Kidney epithelial cell (primary cell): Measurements from ENCODE around the gene TTK. TPM values are rescaled to one million over a fixed set of nuclear protein-coding genes. Genes with fewer than 3 reads are reported as not detected.

Experiments
- DNase-seq: peaks from one replicate; pipeline ENCODE4 v3.0.0-alpha.2; 2010; ENCODE audit warnings: low read depth
- H3K27me3 ChIP-seq: 2 replicates; pipeline ENCODE4 v1.6.0; 2011; ENCODE audit warnings: low read length; ENCODE audit not compliant: control insufficient read depth, insufficient read depth
- H3K36me3 ChIP-seq: 2 replicates; pipeline ENCODE4 v1.5.1; 2011; ENCODE audit warnings: low read length; ENCODE audit not compliant: control insufficient read depth, insufficient read depth
- H3K4me3 ChIP-seq: 2 replicates; pipeline ENCODE4 v1.5.1; 2011; ENCODE audit warnings: low read depth, mild to moderate bottlenecking, control low read depth, low read length
- total RNA-seq: library from RNA; depleted of rRNA; stranded (reverse); fragments of >200 nt; gene quantifications from 2 replicates; pipeline ENCODE4 v1.2.3, GENCODE V29; 2015
- TF ChIP-seq, protein P1 (sequence below): IDR thresholded peaks from 2 replicates; pipeline ENCODE4 v1.5.1; 2011; ENCODE audit warnings: mild to moderate bottlenecking, moderate library complexity, low read length, control low read depth, inconsistent platforms; ENCODE audit not compliant: insufficient read depth, poor library complexity, severe bottlenecking

TTK gene
- 4.6 and 5.5 TPM in 2 replicates for total RNA-seq

DNA sequence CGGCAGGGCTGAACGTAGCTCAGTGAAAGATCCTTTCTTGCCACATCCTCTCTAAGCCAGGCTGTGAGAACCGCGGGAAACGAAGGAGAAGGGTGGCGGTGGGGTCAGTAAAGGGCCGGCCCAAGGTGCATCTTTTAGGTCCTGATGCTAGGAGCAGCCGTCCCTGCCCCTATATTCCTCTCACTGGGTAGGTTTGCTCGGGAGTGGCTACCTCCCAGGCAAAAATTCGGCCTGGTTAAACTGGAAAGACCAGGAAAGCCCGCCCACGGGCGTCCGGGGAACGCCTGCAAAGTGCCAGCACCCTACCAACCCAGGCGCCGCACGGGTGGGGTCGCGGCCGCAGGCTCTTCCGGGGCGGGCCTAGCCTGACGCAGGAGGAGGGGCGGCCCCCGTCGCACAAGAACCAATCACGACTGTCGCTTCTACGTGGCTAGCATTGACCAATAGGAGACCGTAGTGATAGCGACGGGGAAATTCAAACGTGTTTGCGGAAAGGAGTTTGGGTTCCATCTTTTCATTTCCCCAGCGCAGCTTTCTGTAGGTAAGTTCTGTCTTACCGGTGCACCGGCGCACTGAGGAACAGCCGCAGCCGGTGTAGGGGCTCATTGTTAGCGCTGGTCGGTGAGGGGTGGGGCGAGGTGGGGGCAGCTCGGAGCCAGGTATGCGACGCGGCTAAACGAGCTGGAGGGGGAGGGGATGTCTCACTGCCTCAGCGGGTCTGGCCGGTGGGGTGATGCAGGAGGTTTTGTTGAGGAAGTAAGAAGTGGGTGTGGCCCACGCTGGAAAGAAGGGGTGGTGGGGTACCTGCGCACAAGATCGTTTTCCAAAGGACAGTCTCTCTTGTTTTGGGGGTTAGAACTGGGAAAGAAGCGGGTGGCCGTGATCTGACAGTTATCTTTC lies at the start of gene TTK:
TSS of gene TTK (plus strand) at position 477 of the 900 bp plus-strand sequence. CDS start 1,195 bp downstream, outside the sequence.
- Histone ChIP-seq H3K4me3 (peak within 1 kb of the TSS; percentile 94), H3K27me3 (no peaks in the 10 kb centered on the region), H3K36me3 (no peaks in the 10 kb centered on the region)
- TF ChIP-seq, protein P1, sequence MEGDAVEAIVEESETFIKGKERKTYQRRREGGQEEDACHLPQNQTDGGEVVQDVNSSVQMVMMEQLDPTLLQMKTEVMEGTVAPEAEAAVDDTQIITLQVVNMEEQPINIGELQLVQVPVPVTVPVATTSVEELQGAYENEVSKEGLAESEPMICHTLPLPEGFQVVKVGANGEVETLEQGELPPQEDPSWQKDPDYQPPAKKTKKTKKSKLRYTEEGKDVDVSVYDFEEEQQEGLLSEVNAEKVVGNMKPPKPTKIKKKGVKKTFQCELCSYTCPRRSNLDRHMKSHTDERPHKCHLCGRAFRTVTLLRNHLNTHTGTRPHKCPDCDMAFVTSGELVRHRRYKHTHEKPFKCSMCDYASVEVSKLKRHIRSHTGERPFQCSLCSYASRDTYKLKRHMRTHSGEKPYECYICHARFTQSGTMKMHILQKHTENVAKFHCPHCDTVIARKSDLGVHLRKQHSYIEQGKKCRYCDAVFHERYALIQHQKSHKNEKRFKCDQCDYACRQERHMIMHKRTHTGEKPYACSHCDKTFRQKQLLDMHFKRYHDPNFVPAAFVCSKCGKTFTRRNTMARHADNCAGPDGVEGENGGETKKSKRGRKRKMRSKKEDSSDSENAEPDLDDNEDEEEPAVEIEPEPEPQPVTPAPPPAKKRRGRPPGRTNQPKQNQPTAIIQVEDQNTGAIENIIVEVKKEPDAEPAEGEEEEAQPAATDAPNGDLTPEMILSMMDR, result no peak
- peak; percentile 82 for DNase-seq

DNA sequence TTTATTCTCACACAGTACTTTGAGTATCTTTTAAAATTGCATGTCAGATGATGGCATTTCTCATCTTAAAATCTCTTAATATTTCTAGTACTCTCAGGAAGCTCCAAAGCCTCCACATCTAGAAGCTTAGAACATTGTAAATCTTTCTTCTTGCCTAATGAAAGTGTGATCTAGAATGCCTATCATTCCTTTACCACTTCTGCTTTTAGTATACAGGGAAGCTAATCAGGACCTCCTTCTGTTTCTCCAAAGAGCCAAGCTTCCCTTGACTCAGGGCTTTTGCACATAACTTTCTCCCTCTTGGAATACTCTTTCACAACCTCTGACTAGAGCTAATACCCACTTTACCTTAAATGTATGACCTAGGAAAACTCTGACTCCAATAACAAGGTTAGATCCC lies 49.6 kb upstream of the TTK start:
- Histone ChIP-seq H3K27me3 (no peaks in the 10 kb centered on the region), H3K36me3 (no peaks in the 10 kb centered on the region), H3K4me3 (no peak overlapping the region)
- DNase-seq, result no peak
- TF ChIP-seq, protein P1, result no peak

DNA sequence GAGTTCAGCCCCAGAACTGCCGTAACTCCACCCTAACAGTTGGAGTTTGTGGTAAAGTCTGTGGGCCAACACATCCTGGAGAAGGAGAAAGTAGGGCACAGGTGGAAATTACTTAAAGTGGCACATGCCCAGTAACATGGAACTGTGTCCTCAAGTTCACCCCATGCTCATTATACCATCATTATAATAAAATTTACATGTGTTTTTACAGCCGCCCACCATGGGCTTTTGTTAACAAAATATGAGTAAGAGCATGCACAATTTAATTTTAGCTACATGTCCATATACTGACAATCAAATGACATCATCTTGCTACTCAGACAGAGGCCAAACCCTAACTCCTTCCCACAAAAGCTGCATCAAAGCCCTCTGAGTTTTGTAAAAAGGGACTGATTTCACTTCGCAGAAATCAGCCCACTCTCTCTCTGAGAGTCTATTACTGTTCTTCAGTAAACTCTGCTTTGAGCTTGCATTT lies 39.8 kb upstream of the TTK start:
- Histone ChIP-seq H3K27me3 (no peaks in the 10 kb centered on the region), H3K4me3 (no peak overlapping the region), H3K36me3 (no peaks in the 10 kb centered on the region)
- DNase-seq, result no peak
- TF ChIP-seq, protein P1, result no peak

DNA sequence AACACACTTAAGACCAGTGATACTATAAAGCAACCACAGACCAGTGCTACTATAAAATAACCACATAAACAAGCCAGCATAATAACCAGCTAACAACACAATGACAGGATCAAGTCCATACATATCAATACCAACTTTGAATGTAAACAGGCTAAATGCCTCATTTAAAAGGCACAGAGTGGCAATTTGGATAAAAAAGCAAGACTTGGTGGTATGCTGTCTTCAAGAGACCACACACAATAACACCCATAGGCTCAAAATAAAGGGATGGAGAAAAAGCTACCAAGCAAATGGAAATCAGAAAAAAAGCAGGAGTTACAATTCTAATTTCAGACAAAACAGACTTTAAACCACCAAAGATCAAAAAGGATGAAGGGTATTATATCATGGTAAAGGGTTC lies 37.3 kb upstream of the TTK start:
- Histone ChIP-seq H3K27me3 (no peaks in the 10 kb centered on the region), H3K36me3 (no peaks in the 10 kb centered on the region), H3K4me3 (no peak overlapping the region)
- DNase-seq, result no peak
- TF ChIP-seq, protein P1, result no peak

DNA sequence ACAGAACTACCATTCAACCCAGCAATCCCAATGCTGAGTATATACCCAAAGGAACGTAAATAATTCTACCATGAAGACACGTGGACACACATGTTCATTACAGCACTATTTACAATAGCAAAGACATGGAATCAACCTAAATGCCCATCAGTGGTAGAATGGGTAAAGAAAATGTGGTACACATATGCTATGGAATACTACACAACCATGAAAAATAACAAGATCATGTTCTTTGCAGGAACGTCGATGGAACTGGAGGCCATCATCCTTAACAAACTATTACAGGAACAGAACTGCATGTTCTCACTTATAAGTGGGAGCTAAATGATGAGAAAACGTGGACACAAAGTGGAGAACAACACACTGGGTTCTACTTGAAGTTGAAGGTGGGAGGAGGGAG lies 34.7 kb upstream of the TTK start:
- H3K4me3 ChIP-seq, result no peak overlapping the region
- TF ChIP-seq, protein P1, result no peak
- DNase-seq, result no peak
- H3K36me3 ChIP-seq, result no peaks in the 10 kb centered on the region
- H3K27me3 ChIP-seq, result no peaks in the 10 kb centered on the region
